ENCODE data around the gene RGS19.
"Not testable (repeated sequence)": the region's sequence is repeated elsewhere in the genome, so short reads cannot be mapped to it uniquely, and the experiment has no call there.

The RGS19 gene

GRCh38 chr20:64079273-64080012 lies at the start of gene RGS19:
Gene RGS19, minus strand, starts transcription at chr20:64079518. Its CDS starts 2,632 bp downstream, at chr20:64076886.
- DNase-seq (ENCODE audit: low spot score) = no peak

DNA sequence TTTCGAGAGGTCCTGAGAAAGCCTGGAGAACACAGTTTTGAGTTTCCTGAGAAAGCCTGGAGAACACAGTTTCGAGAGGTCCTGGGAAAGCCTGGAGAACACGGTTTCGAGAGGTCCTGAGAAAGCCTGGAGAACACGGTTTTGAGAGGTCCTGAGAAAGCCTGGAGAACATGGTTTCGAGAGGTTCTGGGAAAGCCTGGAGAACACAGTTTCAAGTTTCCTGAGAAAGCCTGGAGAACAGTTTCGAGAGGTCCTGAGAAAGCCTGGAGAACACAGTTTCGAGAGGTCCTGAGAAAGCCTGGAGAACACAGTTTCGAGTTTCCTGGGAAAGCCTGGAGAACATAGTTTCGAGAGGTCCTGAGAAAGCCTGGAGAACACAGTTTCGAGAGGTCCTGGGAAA lies 44.2 kb upstream of the RGS19 start:
- not testable (repeated sequence) for DNase-seq (ENCODE audit: low spot score)

GRCh38 chr20:64122927-64123326 lies 43.6 kb upstream of the RGS19 start:
- not testable (repeated sequence) for DNase-seq (ENCODE audit: low spot score)

DNA sequence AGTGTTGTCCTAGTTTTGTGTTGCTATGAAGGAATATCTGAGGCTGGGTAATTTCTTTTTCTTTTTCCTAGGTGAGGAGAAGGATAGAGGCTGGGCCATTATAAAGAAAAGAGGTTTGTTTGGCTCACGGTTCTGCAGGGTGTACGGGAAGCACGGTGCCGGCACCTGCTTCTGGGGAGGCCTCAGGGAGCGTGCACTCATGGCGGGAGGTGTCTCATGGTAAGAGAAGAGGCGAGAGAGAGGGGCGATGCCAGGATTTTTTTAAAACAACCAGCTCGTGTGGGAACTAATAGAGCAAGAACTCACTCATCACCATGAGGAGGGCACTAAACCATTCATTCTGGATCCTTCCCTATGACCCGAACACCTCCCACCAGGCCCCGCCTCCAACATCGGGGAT lies 42.3 kb upstream of the RGS19 start:
- no peak for DNase-seq (ENCODE audit: low spot score)

- DNase-seq (ENCODE audit: low spot score) = no peak
Measured at GRCh38 chr20:64119681-64120341, 40.5 kb upstream of the RGS19 start.

DNA sequence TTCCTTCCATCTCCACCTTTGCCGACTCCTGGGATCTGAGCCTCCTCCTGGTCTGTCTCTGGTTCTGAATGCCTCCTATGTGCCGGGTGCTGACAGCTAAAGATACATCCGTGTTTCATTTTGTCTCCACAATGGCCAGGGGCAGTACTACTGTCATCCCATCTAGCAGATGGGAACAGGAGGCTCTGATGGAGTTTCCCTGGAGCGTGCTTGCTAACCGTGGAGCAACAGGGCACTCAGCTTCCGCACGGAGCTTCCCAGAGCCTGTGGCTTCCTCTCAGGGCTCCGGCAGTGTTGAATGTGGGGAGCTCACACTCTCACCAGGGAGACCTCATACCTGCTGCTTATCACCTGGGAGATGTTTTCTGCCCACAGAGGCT lies 40.0 kb upstream of the RGS19 start:
- no peak for DNase-seq (ENCODE audit: low spot score)

GRCh38 chr20:64117432-64117777 lies 38.1 kb upstream of the RGS19 start:
- DNase-seq (ENCODE audit: low spot score) = not testable (repeated sequence)

GRCh38 chr20:64116541-64117431 lies 37.5 kb upstream of the RGS19 start:
- no peak for DNase-seq (ENCODE audit: low spot score)

DNA sequence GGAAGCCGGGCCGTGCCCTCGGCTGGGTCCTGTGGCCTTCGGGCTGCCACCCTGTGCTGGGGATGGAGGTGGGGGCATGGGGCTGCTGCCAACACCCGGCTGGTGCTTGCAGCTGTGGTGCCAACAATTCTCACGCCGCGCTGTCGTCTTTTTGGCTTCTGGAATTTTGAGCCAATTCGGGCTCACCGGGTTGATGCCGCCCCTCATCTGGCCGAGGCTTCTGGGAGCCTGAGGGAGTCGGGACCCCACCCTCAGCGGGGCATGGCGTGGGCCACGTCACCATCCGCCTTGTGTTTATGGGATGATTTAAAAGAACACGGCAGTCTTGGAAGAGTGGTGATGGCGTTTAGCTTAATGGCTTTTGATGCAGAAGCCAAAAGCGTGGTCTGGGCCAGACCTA lies 36.7 kb upstream of the RGS19 start:
- DNase-seq (ENCODE audit: low spot score) = no peak

DNA sequence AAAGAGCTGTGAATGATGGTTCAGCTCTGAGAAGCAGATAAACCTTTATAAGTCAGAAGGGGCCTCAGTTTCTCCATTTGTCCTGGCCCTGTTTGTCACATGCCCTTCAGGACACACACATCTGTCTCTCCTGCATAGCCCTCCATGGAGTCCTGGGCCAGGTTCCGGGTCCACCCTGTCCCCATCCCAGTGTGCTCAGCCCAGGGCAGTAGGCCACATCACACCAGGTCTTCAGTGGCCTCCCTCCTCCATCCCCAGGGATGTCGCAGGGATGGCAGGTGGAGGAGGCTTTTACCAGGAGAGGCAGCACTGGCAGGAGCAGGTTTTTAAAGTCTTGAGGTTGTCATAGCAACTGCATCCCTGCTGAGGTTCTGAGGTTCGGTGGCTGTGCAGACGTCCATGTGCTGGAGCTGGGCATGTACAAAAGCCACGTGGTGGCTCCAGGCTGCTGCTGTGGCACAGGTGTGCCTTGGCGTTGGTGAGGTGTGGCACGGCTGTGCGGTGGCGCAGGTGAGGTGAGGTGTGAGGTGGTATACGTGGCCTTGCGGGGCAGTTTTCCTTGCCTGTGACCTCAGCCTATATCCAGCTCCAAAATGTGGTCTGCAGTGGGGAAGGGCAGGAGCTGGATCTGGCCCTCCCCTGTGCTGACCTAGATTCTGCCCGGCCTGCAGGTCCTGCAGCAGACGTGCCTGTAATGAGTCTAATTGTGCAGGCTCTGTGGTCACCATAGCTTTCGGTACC lies 36.0 kb upstream of the RGS19 start:
- DNase-seq (ENCODE audit: low spot score) = peak; percentile 60

- DNase-seq (ENCODE audit: low spot score) = no peak
Measured at GRCh38 chr20:64114356-64114971, 35.1 kb upstream of the RGS19 start.

DNA sequence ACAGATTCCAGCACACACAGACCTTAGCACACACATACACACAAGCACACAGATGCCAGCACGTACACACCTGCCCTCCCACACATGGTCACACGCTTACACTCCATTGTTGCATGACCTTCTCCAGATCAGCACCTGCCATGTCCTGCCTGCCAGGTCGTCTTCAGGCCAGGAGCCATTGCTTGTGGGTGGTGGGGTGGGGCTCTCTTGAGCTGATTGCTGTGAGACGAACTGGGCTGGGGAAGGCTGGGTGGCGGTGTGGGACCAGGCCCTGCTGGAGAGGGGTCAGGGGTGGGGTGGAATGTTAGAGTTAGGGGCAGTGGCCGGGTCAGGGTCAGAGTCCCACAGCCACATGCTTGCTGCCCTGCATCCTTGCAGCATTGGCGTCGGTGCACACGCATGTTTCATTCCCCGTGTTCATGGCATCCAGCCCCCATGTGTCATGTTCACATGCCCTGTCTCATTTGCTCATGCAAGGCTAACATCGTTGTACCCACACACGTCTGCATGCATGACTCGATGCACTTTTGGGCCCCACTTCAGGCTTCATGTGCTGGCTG lies 34.6 kb upstream of the RGS19 start:
- DNase-seq (ENCODE audit: low spot score) = no peak

GRCh38 chr20:64113444-64113775 lies 34.1 kb upstream of the RGS19 start:
- DNase-seq (ENCODE audit: low spot score) = no peak

- no peak for DNase-seq (ENCODE audit: low spot score)
Measured at GRCh38 chr20:64112691-64113443, 33.5 kb upstream of the RGS19 start.

GRCh38 chr20:64111841-64112641 lies 32.7 kb upstream of the RGS19 start:
- peak; percentile 65 for DNase-seq (ENCODE audit: low spot score)

- DNase-seq (ENCODE audit: low spot score) = no peak
Measured at GRCh38 chr20:64110411-64111068, 31.2 kb upstream of the RGS19 start.

DNA sequence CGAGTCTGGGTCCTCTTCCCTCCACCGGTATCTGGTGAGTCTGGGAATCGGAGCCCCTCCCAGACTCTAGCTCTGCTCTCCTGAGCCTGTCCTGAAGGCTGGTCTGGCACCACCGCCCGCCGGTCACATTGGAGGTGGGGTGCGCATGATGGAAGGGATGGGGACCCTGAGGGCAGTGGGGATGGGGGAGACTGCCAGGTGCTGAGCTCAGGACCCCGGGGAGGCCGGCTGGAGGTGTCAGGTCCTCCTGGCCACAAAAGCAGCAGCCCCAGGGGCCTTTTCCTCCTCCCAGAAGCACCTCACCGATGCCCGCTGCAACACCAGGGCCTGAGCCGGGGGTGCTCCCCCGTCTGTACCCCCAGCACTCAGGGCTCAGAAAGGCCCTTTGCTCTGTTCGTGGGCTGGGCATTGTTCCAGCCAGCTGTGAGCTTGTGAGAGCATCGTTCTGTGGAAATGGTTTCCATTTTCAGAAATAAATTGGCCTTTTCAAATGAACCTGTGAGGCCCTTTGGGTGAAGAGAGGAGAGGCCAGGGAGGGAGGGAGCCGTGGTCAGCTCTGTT lies 30.6 kb upstream of the RGS19 start:
- no peak for DNase-seq (ENCODE audit: low spot score)

GRCh38 chr20:64108731-64109681 lies 29.7 kb upstream of the RGS19 start:
- DNase-seq (ENCODE audit: low spot score) = no peak
